GM12801 (cell line): ENCODE results near the gene MTHFD2L.

Source experiments
- TF ChIP-seq, protein P1 (sequence below): IDR thresholded peaks from one replicate; pipeline ENCODE4 v1.5.1; 2011; ENCODE audit warnings: control low read depth; ENCODE audit not compliant: insufficient read length; ENCODE audit errors: extremely low read depth

The MTHFD2L gene

DNA sequence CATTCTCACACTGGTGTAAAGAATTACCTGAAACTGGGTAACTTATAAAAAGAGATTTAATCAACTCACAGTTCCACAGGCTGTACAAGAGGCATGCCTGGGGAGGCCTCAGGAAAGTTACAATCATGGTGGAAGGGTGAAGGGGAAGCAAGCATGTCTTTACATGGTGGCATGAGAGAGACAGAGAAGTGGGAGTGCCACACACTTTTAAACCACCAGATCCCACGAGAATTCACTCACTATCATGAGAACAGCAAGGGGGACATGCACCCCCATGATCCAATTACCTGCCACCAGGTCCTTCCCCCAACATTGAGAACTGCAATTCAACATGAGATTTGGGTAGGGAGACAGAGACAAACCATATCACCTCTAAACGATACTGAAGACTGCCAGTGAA is 173.3 kb downstream of the MTHFD2L start:
- TF ChIP-seq, protein P1, sequence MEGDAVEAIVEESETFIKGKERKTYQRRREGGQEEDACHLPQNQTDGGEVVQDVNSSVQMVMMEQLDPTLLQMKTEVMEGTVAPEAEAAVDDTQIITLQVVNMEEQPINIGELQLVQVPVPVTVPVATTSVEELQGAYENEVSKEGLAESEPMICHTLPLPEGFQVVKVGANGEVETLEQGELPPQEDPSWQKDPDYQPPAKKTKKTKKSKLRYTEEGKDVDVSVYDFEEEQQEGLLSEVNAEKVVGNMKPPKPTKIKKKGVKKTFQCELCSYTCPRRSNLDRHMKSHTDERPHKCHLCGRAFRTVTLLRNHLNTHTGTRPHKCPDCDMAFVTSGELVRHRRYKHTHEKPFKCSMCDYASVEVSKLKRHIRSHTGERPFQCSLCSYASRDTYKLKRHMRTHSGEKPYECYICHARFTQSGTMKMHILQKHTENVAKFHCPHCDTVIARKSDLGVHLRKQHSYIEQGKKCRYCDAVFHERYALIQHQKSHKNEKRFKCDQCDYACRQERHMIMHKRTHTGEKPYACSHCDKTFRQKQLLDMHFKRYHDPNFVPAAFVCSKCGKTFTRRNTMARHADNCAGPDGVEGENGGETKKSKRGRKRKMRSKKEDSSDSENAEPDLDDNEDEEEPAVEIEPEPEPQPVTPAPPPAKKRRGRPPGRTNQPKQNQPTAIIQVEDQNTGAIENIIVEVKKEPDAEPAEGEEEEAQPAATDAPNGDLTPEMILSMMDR: no peak

DNA sequence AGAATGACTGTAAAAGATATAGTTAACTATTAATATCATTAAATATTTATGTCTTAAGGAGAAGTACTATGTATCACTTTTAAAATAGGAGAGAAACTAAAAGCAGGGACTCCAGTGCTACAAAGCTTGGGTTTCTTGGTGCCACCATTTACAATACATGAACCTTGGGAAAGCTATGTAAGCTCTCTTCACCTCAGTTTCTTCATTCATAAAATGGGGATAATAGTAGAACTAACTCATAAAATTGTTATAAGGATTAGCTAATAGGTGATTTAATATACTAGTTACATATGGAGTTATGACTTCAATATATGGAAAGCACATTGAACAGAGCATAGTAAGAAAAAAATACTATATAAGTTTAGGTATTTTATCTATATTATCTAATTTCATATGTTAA is 174.0 kb downstream of the MTHFD2L start:
- TF ChIP-seq, protein P1: no peak

DNA sequence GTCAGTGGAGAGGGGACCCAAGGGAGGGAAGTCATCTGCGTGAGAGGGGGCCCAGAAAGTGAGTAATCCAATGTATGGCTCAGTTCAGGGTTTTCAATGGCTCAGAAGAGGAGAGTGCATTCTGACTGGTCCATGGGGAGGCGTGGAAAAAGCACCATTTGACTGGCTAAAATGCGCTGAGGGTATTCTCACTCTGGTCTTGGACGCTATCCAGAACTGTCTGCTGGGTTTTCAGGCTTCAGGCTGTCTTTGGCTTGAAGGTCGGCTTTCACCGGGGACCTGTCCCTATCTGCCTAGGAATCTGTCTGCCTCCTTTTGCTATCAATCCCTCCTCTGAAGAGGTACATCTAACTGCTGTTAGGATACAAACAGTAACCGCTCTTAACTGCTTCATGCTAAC is 176.7 kb downstream of the MTHFD2L start:
- TF ChIP-seq, protein P1: no peak

DNA sequence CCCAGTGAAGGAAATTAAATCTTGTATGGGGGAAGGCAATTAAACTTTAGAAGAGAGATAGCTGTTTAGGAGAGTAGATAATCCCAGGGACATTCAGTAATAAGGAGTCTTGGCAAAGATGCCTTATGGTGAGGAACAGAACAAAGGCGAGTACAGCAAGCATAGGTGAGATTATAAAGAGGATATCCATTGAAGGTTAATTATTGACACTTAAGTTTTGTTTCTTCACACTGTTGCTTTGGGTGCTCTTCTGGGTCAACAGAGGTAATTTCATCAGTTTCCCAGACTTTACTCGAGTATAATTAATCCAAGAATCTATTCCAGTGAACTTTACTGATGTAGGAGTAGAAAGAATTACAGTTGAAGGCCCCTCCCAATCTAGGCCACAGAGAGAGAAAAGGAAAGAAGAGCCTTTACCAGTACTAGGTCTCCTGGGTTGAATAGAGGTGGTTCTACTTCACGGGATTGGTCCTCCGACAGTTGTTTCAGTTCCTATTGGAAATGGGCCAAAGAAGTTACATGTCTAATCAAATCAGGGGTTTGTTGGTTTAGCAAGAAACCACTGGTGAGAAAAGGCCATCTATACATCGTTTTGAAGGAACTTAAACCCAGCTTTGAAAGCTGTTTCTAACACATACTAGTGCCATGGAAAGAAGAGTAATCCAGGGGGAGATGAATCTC is 177.6 kb downstream of the MTHFD2L start:
- TF ChIP-seq, protein P1: no peak

DNA sequence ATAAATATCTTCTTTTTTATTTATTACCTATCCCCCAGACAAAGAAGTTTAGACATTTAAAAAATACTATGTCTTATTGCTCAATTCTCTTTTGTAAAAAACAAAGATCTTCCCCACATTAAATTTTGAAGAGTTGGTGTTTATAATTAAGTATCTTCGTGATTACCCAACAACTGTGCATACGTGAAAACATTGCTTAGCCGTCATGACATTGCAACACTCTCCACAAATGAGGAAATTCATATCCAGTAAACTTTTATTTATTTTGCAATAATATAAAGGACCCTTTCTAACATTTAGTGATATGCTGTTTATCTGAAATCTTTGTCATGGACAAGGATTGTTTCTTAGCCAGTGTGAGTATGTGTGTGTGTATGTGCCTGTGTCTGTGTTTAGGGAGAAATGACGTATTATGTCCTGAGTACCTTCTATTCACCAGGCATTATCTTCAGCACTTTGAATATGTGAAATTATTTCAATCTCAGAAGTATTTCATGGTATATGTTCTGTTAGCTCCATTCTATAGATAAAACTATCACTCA is 180.9 kb downstream of the MTHFD2L start:
- TF ChIP-seq, protein P1: no peak

DNA sequence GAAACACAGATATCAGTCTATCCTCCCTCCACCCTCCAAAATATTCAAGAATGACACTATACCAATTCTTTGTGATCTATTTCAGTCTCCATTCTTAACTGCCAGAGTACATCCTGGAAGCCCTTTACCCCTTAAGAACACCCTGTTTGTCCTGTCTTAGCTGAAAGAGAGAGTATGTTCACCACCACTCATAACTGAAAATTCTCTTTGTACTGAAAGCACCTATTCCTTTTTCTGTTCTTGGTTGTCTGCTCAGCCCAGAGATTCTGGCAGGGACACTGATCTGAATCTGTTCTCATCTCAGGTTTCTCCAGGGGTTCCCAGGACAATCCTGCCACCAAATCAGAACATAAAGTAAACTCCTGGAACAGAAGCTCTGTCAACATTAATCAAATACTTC is 181.6 kb downstream of the MTHFD2L start:
- TF ChIP-seq, protein P1: no peak

DNA sequence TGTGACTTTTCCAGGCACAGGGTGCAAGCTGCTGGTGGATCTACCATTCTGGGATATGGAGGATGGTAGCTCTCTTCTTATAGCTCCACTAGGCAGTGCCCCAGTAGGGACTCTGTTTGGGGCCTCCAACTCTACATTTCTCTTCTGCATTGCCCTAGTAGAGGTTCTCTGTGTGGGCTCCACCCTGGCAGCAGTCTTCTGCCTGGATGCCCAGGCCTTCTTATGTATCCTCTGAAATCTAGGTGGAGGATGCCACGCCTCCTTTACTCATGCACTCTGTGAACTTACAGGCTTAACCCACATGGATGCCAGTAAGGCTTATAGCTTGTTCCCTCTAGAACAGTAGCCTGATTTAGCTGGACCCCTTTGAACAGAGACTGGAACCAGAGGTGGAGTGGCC is 186.1 kb downstream of the MTHFD2L start:
- TF ChIP-seq, protein P1: no peak
